CD4-positive, alpha-beta T cell treated with Interferon alpha-2 for 1 hour (primary cell): Measurements from ENCODE around the gene TRPM5.
A peak's percentile ranks its signal among the peaks of the same experiment; 100 is the strongest.

ENCODE experiments used
- DNase-seq, 2 donors: peaks; one replicate each; pipeline ENCODE4 v3.0.0-alpha.2; 2020 to 2022

Gene TRPM5

GRCh38 chr11:2420502-2421225 lies 23.6 kb downstream of the TRPM5 start:
- DNase-seq: peak; percentile 73 to 74

GRCh38 chr11:2419638-2420501 lies 24.4 kb downstream of the TRPM5 start:
- DNase-seq: peak; percentile 64 to 72

- no peak for DNase-seq
Observed at GRCh38 chr11:2418693-2419360, 25.5 kb downstream of the TRPM5 start.

GRCh38 chr11:2417856-2418692 lies 26.2 kb downstream of the TRPM5 start:
- no peak for DNase-seq

GRCh38 chr11:2416765-2417164 lies 27.5 kb downstream of the TRPM5 start:
- DNase-seq: no peak

- no peak for DNase-seq
Observed at GRCh38 chr11:2415601-2416380, 28.5 kb downstream of the TRPM5 start.

- DNase-seq: no peak
Observed at GRCh38 chr11:2415171-2415570, 29.1 kb downstream of the TRPM5 start.

GRCh38 chr11:2414616-2415015 lies 29.7 kb downstream of the TRPM5 start:
- no peak for DNase-seq

GRCh38 chr11:2413742-2414579 lies 30.4 kb downstream of the TRPM5 start:
- DNase-seq: no peak

GRCh38 chr11:2412323-2412722 lies 32.0 kb downstream of the TRPM5 start:
- DNase-seq: no peak

- DNase-seq: no peak
Observed at GRCh38 chr11:2411446-2412305, 32.6 kb downstream of the TRPM5 start.

- no peak for DNase-seq
Observed at GRCh38 chr11:2410616-2411015, 33.7 kb downstream of the TRPM5 start.

- DNase-seq: no peak
Observed at GRCh38 chr11:2409611-2410468, 34.5 kb downstream of the TRPM5 start.

- no peak for DNase-seq
Observed at GRCh38 chr11:2409126-2409525, 35.2 kb downstream of the TRPM5 start.

GRCh38 chr11:2408671-2409070 lies 35.6 kb downstream of the TRPM5 start:
- no peak for DNase-seq

- no peak for DNase-seq
Observed at GRCh38 chr11:2406878-2407410, 37.4 kb downstream of the TRPM5 start.

- DNase-seq: no peak
Observed at GRCh38 chr11:2406451-2406850, 37.9 kb downstream of the TRPM5 start.

GRCh38 chr11:2404735-2405196 lies 39.5 kb downstream of the TRPM5 start:
- no peak for DNase-seq
